Measurements from ENCODE around the gene SH3PXD2B.

GRCh38 chr5:172423379-172424110 lies 30.8 kb downstream of the SH3PXD2B start:
- TF ChIP-seq CTCF (IDR thresholded peaks at IDR 0.05): no peak
- no peak for TF ChIP-seq POLR2A (IDR thresholded peaks at IDR 0.05)

Measured in thyroid gland (tissue), 4 donors.